GM21515 (cell line): ENCODE measurements around the gene SNX13.

ENCODE experiments used
- ATAC-seq: cut with Tn5 transposase; IDR thresholded peaks from one replicate; pipeline ENCODE4 v1.9.1; 2021; ENCODE audit not compliant: unreplicated experiment

The SNX13 gene

DNA sequence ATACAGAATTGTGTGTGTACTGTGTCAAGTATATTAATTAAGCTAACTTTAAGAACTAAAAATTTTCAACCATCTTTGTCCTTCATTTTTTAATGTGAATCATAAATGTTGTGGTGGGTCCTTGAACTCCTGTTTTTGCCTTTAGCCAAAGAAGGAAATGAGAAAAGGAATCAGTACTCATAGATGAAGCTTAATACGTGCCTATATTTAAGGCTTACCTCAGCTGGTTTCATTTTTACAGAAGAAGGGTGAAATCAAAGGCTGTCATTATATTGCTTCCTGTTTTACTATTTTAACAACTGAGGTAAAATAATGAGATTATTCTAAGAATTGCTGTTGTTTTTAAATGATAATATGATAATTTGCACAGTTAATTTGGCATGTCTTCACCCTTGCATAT is 6.3 kb upstream of the SNX13 start:
- peak; percentile 81 for ATAC-seq

DNA sequence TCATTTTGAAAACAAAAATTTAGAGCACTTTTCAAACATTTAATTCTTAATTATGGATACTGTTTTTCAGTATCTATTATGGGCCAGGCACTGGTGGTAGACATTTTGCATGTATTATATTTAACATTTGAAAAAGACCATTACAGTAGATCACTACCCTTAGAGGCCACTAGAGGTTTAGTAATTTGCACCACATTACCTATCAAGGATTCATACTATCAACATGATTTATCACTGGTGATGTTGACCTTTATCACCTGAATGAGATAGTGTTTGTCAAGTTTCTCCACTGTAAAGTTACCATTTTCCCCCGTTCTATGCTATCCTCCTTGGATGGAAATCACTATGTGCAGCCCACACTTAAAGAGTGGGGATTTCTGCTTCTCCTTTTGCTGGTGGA is 4.4 kb upstream of the SNX13 start:
- ATAC-seq = no peak

DNA sequence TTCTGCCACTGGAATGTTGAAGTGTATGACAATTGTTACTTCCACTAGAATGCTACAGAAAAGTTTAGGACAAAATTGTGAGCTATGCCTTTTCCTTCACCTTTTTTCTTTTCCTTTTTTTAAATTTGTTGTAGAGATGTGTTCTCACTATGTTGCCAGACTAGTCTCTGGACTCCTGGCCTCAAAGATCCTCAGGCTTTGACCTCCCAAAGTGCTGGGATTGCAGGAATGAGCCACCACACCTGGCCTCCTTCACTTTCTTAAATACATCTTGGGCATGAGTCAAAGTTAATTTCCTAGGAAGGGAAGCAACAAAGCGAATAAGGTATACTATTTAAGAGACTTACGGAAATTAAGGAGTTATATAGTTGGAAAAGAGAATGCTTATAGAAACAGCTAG is 2.7 kb upstream of the SNX13 start:
- ATAC-seq = no peak

DNA sequence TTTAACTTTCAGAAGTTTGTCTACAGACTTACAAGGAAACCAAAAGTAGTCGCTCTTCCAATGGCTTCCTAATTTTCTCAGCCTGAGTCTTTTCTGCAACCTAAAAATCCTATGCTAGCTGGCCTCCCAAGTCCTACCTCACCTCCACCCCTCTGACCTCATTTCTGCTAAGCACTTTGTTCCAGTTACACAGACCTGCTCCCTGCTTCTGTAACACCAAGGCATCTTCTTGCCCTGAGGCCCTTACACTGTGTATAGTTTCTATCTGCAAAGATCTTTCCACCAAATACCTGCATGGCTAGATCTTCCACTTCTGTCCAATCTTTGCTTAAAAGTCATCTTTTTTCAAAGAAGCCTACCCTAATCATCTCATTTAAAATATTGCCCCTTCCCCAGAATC is 1.9 kb upstream of the SNX13 start:
- no peak for ATAC-seq

DNA sequence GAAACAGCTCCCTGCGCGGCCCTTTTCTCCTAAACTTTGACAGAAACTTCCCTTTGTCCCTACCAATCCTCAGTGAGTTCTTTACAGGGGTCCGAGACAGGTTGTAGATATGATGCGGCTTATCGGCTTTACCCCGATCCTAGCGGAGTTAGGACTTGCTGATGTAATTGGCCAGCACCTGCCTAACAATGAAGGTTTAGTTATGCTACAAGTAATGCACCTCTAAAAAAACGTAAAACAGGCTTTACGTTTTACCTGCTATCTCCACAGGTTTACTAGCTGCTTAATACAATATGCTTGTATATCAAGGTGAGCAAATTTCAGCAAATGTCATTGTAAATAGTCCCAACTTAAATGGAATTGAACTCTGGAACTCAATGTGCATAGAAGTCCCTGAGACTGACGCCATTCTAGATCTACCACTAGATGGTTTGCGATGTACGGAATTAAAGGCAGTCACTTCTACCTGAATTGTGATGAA is 697 bp upstream of the SNX13 start:
- ATAC-seq = no peak

DNA sequence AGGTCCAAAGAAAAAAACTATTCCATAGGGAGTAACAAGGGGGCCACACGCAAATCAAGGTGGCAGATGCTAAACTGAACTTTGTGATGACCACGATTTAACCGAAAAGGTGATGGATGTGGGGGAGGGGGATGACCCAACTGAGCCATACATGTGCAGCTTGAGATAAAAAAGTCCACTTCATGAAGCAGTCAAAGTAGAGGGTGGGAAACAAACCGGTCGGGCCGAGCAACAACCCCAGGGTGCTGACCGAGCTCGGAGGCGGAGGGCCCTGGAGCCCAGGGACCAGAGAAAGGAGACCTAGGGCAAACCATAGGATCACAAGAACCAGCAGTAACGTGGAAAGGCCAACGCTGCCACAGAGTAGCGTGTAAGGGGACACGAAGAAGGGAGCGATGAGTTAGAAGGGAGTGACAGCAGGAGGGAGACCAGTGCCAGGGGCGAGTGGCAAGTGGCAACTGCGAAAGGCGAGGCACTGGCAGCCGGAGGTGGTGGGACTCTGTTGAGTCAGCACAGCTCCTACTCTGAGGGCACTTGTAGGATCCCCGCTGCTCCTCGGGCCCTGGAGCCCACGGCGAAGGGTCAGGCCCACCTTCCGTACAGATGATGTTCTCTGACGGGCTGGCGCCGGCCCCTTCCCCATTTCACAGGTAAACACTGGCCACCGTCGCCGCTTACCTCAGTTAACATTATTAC is 540 bp downstream of the SNX13 start:
- peak; percentile 39 for ATAC-seq

DNA sequence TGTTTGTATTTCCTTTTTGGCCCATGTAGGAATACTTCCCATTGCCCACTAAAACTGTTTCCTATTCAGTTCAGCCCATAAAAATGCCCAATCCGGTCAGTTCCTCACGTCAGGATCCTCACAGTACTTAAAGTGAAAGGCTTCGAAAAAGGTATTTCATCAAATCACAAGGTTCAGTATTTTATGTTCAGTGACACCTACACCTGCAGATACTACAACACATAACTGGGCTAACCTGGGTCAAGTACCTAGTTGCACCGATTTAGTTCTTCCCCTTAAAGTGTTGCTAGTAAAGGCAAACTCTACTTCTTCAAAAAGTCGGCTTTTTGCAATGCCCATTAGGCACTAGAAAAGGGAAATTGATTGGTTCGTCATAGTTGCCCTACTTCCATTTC is 1.1 kb downstream of the SNX13 start:
- ATAC-seq = no peak

DNA sequence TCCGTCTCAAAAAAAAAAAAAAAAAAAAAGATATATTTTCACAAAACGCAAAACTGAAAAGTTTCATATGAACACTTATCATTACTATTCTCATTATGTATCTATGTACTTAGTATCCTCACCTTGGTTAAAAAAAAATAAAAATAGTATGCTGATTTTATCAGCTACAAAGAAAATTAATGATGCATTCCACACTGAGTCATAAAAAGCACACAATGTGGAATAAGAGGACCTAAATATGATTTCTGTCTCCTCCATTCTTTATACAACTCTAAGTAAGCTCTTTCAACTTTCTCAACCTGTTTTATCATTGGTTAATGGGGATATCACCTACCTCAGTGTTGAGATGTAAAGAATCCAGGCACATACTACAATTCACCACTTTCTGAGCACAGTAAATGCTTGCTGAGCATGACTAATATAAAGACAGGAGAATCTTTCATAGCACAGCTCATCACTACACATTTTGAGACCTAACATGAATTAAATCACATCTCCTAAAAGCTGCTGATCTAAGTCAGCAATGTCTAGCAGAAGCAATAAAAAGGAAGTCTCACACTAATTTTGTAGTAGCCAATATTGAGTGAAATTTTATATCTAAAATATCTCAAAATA is 2.7 kb downstream of the SNX13 start:
- ATAC-seq = no peak

DNA sequence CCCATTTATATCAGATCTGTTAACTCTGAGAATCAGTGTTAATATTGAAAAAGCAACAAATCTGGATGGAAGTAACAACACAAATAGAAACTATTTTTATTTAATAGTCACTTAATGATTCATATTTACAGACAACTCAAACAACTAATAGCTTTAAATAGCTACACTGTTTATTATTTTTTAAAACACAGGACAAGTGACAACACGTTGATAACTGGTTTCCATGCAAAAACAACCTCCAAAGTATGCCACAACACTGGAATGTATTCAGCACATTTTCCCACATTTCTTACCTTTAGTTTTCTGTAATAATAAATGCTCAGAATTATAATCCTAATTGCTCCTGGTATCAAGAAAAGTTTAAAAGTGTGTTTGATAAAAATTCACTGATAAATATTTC is 4.0 kb downstream of the SNX13 start:
- no peak for ATAC-seq

DNA sequence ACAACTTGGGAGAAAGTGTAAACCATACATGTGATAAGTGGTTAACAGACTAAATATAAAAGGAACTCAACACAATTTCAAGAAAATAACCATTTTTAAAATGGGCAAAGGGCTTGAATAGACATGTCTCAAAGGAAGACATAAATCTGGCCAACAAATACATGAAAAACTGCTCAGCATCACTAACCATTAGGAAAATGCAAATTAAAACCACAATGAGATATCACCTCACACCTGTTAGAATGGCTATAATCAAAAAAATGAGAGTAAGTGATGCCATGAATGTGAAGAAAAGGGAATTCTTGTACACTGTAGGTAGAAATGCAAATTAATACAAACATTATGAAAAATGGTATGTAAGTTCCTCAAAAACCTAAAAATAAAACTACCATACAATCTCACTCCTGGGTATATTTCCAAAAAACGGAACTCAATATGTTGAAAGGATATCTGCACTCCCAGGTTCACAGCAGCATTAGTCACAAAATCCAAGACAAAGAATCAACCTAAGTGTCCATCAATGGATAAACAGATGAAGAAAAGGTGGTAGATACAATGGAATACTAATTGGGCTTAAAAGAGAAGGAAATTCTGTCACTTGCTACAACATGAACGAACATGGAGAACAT is 5.6 kb downstream of the SNX13 start:
- no peak for ATAC-seq

DNA sequence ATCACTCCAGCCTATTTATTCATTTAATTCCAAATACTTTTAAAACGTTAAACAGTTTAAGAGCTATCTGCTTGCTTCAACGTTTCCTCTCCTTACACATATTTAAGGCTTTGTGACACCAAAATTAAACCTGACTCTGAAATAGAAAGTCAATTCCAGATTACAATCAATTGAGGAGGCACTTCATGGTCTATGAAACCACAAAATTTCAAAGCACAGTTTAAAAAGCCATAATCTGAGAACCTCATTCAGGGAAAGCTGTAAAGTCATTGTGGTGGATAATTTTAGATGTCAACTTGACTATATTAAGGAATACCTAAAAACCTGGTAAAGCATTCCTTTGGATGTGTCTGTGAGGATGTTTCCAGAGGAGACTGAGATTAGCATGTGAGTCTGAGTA is 6.2 kb downstream of the SNX13 start:
- ATAC-seq = no peak

DNA sequence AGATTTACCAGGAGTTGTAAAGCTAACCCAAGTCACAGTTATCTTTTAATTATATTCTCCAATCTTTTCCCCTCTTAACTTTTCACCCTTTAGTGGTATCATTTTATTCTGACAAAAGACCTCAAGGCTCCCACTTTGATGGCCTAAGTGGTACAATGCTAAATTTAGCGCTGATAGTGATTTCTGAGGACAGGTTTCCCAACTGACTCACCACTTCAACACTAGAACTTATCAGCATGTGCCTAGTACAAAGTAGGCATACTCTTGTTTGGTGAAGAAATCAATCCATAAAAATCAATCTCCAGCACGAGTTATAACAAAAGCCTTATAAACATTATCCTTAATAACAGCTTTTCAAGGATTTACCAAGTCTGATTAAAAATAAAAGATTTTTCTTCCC is 7.5 kb downstream of the SNX13 start:
- no peak for ATAC-seq

DNA sequence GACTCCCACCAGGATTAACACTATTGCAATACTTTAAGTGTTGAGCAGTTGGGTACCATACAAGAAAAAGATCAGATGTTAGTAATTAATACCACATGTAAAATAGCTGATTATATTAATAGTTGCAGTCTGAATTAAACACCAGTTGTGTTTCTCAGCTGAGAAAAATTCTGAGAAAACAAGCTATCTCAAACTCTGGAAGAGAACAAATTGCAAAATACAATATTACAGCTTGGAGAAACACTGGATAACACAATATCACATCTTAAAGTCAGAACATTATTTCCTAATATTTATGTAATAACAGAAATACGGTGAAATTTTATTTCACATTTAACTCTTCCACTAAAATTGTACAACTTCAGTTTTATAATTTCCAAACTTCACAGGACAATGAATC is 9.2 kb downstream of the SNX13 start:
- no peak for ATAC-seq

DNA sequence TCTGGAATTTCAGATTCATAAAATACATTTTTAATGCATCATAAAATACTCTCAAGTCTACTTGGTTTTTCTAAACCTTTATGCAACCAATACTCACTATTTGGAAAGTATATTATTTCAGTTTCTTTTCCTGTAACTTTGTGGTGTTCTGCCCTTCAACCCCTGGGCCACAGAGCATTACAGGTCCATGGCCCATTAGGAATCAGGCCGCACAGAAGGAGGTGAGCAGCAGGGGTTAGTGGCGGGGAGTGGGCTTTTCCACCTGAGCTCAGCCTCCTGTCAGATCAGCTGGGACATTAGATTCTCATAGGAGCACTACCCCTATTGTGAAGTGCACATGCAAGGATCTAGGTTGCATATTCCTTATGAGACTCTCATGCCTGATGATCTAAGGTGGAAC is 9.7 kb downstream of the SNX13 start:
- ATAC-seq = no peak

DNA sequence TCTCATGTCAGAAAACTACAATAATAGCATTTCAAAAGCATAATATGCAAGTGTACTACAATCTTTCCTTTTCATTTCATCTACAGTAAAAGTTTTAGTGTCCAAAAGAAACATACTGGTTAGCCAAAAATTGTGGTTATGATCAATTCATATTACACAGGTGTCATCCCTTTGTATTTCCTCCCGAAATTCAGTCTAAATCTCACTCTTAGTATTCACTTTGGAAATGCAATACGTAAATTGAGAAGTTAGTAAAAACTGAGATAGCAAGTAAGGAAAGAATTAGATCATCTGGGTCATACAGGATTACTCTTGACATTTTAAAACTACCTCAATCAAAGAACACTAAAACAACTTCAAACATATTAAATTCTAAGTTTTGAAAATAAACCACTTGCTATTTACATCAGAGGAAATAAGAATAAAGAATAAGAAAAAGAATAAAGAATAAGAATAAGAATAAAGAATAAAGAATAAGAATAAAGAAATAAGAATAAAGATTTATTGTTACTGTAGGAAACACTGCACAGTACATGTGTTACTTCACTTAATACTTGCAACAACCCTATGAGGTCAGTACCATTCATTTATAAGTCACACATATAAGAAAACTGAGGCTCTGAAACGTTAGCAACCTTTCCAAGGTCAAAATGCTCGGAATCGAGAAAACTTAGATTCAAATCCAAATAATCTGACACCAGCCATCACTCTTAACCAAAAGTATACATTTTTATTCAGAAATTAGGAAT is 10.5 kb downstream of the SNX13 start:
- no peak for ATAC-seq

DNA sequence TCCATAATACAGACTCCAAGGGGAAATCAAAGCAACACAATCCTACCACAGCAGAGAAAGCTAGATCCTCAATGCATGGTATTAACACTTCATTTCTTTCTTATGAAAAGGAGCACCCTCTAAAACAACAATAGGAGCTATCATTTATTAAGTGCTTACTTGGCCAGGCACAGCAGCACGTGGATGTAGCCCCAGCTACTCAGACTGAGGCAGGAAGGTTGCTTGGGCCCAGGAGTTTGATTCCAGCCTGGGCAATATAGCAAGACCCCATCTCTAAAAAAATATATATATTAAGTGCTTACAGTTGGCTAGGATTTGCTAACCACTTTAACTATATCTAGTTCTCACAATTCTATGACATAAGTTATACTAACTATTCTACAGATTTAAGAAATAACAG is 12.2 kb downstream of the SNX13 start:
- ATAC-seq = no peak

DNA sequence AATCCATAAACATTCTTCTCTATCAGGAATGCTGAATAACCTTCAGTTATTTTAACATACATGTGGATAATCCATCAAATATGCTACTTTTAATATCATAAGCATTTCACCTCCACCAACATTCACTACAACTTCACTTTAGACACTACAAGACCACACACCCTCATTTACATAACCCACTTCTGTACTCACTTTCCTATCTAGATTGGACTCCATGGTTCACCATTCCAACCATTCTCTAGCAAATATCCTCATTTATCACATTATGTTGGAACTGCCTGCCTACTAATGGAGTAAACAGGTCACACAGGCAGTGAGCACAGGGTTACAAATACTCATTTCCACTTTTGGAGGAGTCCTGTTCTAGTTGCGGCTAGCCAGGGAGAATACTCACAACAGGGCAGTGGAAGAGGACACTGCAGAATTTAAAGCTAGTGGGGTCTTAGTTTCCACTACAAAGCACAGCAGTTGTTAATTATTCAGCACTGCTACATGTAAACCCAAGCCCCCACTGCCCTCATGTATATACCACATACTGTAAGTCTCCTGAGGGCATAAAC is 18.4 kb downstream of the SNX13 start:
- no peak for ATAC-seq

DNA sequence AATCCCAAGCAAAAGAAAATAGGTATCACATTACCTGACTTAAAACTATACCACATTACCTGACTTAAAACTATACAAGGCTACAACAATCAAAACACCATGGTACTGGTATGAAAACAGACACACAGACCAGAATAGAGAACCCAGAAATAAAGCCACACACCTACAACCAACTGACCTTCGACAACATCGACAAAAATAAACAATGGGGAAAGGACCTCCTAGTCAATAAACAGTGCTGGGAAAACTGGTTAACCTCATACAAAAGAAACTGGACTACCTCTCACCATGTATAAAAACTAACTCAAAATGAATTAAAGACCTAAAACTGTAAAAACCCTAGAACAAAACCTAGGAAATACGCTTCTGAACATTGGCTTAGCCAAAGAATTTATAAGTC is 22.5 kb downstream of the SNX13 start:
- no peak for ATAC-seq

DNA sequence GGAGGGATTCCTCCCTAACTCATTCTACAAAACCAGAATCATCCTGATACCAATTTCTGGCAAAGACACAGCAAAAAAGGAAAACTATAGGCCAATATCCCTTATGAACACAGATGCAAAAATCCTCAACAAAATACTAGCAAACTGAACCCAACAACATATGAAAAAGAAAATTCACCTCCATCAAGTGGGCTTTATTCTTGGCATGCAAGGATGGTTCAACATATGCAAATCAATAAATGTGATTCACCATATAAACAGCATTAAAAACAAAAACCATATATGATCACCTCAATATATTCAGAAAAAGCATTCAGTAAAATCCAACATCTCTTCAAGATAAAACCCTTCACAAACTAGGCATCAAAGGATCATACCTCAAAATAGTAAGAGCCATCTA is 23.5 kb downstream of the SNX13 start:
- ATAC-seq = no peak

DNA sequence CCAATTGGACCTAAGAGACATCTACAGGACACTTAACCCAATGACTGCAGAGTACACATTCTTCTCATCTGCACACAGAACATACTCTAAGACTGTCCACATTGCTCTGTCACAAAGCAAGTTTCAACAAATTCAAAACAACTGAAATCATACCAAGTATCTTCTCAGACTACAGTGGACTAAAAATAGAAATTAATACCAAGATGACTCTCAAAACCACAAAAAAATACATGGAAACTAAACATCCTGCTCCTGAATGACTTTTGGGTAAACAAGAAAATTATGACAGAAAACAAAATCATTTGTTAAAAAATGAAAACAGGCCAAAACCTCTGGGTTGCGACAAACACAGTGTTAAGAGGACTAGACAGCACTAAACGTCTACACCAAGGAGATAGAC is 24.5 kb downstream of the SNX13 start:
- ATAC-seq = no peak

DNA sequence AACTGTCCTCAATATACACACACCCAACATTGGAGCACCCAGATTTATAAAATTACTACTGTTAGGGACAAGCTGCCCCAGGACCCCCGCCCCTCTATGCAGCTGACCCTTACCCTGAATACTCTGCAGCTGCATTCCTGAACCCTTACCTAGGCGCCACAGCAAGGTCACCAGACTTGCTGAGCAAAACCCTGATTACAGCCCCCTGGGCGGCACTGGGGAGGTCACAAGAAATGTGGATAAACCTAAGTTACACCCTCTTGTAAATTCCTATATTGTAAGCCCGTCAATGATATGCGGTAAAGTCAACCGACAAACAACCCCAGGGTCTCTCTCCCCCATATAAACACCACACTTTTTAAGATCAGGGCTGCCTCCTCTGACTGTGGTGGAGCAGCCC is 25.1 kb downstream of the SNX13 start:
- no peak for ATAC-seq

DNA sequence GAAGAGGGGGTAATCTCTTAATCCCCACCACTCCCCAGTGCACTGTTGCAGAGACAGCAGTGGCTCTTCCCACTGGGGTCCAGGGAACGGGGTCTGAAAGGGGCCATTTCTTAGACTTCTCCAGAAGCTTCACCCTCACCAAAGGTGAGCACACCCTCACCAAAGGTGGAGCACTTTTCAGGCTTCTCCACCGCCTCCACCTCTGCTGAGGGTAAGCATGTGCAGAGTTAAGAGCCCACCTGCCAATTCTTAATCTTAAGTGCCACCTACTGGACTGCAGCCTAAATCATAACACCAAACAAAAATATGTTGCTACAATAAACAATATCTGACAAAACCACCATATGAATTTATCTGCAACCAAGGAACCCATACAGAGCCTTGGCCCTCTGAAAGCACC is 27.0 kb downstream of the SNX13 start:
- ATAC-seq = no peak
